Non-pigmented ciliary epithelial cell (primary cell): ENCODE results near the gene EPAS1.

Source experiments
- DNase-seq: peaks from one replicate; pipeline ENCODE4 v3.0.0-alpha.2; 2010; ENCODE audit warnings: low read depth

EPAS1 gene

GRCh38 chr2:46296840-46297545 is at the start of gene EPAS1:
EPAS1 (plus strand) TSS chr2:46297407; CDS start chr2:46297912, 505 bp downstream.
- no peak for DNase-seq

GRCh38 chr2:46248171-46248570 is 49.0 kb upstream of the EPAS1 start:
- no peak for DNase-seq

- DNase-seq, result no peak
Observed at GRCh38 chr2:46249654-46250053, 47.6 kb upstream of the EPAS1 start.

- no peak for DNase-seq
Observed at GRCh38 chr2:46252891-46253659, 44.1 kb upstream of the EPAS1 start.

- DNase-seq, result no peak
Observed at GRCh38 chr2:46254474-46254873, 42.7 kb upstream of the EPAS1 start.

- DNase-seq, result no peak
Observed at GRCh38 chr2:46256563-46257142, 40.6 kb upstream of the EPAS1 start.

- no peak for DNase-seq
Observed at GRCh38 chr2:46257476-46257875, 39.7 kb upstream of the EPAS1 start.

- DNase-seq, result no peak
Observed at GRCh38 chr2:46257980-46258379, 39.2 kb upstream of the EPAS1 start.

GRCh38 chr2:46258937-46259776 is 38.0 kb upstream of the EPAS1 start:
- no peak for DNase-seq

GRCh38 chr2:46259777-46260168 is 37.4 kb upstream of the EPAS1 start:
- DNase-seq, result no peak

- DNase-seq, result no peak
Observed at GRCh38 chr2:46260305-46260704, 36.9 kb upstream of the EPAS1 start.

GRCh38 chr2:46262248-46262938 is 34.8 kb upstream of the EPAS1 start:
- DNase-seq, result no peak

- DNase-seq, result no peak
Observed at GRCh38 chr2:46263347-46263746, 33.9 kb upstream of the EPAS1 start.

GRCh38 chr2:46264447-46264846 is 32.8 kb upstream of the EPAS1 start:
- no peak for DNase-seq

GRCh38 chr2:46266134-46266533 is 31.1 kb upstream of the EPAS1 start:
- no peak for DNase-seq

GRCh38 chr2:46267616-46268015 is 29.6 kb upstream of the EPAS1 start:
- no peak for DNase-seq

GRCh38 chr2:46268196-46268595 is 29.0 kb upstream of the EPAS1 start:
- no peak for DNase-seq

- DNase-seq, result no peak
Observed at GRCh38 chr2:46269001-46269400, 28.2 kb upstream of the EPAS1 start.

- DNase-seq, result no peak
Observed at GRCh38 chr2:46269544-46270273, 27.5 kb upstream of the EPAS1 start.

- DNase-seq, result no peak
Observed at GRCh38 chr2:46270384-46270783, 26.8 kb upstream of the EPAS1 start.
